Brain microvascular endothelial cell (primary cell): Measurements from ENCODE around the gene SLC38A8.

Source experiments
- DNase-seq: peaks from one replicate; pipeline ENCODE4 v3.0.0-alpha.2; 2020
- H3K27ac ChIP-seq: fragments of 250-450 bp; sonication (Bioruptor Pico); 2 replicates; pipeline ENCODE4 v1.5.1; 2020; ENCODE audit warnings: mild to moderate bottlenecking, moderate library complexity
- H3K27me3 ChIP-seq: fragments of 250-450 bp; sonication (Bioruptor Pico); replicated peaks from 2 replicates; pipeline ENCODE4 v1.5.1; 2020; ENCODE audit warnings: mild to moderate bottlenecking
- H3K36me3 ChIP-seq: fragments of 250-450 bp; sonication (Bioruptor Pico); replicated peaks from 2 replicates; pipeline ENCODE4 v1.5.1; 2020; ENCODE audit warnings: mild to moderate bottlenecking
- H3K4me3 ChIP-seq: 2 replicates; pipeline ENCODE4 v1.5.1; 2011; ENCODE audit warnings: low read depth, mild to moderate bottlenecking, control low read depth, low read length, moderate library complexity
- CTCF ChIP-seq: IDR thresholded peaks from 2 replicates; pipeline ENCODE4 v1.5.1; 2011; ENCODE audit warnings: low read depth, mild to moderate bottlenecking, moderate library complexity, low read length, control low read depth, inconsistent platforms; ENCODE audit errors: missing control alignments
- in situ Hi-C: cut with HindIII; loops from 2 replicates; pipeline ENCODE4 v1.10.0; 2017; ENCODE audit warnings: low sequenced_read_pairs, low pct_ligation_motif_present

The SLC38A8 gene

GRCh38 chr16:84033251-84034195 lies 9.1 kb downstream of the SLC38A8 start:
- H3K27me3 ChIP-seq = no peaks in the 10 kb centered on the region
- no peak overlapping the region for H3K4me3 ChIP-seq
- TF ChIP-seq CTCF = no peak
- in situ Hi-C loops = no loop called here
- no peaks in the 10 kb centered on the region for H3K36me3 ChIP-seq
- H3K27ac ChIP-seq = no peak overlapping the region
- DNase-seq = no peak

GRCh38 chr16:84032458-84033178 lies 10.0 kb downstream of the SLC38A8 start:
- Histone ChIP-seq H3K4me3 (no peak overlapping the region), H3K36me3 (no peaks in the 10 kb centered on the region), H3K27ac (no peak overlapping the region), H3K27me3 (no peaks in the 10 kb centered on the region)
- in situ Hi-C loops = no loop called here
- DNase-seq = no peak
- no peak for TF ChIP-seq CTCF

- H3K4me3 ChIP-seq = no peak overlapping the region
- DNase-seq = no peak
- no peak overlapping the region for H3K27ac ChIP-seq
- TF ChIP-seq CTCF = no peak
- H3K36me3 ChIP-seq = no peaks in the 10 kb centered on the region
- no peaks in the 10 kb centered on the region for H3K27me3 ChIP-seq
- in situ Hi-C loops = no loop called here
Observed at GRCh38 chr16:84031556-84031955, 11.0 kb downstream of the SLC38A8 start.

DNA sequence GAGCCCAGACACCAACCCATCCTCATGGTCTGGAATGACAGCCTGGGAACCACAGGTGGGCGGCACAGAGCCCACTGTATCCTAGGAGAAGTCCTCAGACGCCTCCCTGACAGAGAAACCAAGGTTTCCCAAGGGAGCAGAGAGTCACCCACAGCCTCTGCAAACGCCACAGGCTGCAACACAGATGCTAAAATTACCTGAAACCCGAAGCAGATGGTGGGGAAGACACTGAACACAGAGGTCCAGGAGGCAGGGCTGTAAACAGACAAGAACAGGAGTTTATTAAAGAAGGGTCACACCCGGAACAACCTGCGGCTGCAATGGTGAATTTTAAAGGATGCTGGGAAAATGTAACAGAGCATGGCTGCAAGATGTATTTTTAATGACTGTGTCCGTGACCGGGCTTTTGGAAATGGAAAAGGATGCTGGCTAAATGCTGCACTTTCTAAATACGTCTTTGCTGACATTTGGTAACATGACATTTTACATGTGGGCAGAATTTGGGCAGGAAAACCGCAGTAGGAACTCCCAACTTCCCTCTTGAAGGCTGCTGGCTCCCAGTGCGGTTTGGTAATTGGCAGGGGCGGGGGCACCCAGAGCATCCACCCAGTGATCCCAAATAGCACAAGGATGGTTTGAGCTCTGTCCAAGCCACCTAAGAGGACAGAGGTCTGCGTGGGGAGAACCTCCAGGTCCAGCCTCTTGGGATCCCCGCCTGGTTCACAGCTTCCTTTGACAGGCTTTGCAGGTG lies 13.1 kb downstream of the SLC38A8 start:
- no peaks in the 10 kb centered on the region for H3K36me3 ChIP-seq
- H3K4me3 ChIP-seq = no peak overlapping the region
- H3K27ac ChIP-seq = no peak overlapping the region
- TF ChIP-seq CTCF = no peak
- no peaks in the 10 kb centered on the region for H3K27me3 ChIP-seq
- in situ Hi-C loops = no loop called here
- no peak for DNase-seq

DNA sequence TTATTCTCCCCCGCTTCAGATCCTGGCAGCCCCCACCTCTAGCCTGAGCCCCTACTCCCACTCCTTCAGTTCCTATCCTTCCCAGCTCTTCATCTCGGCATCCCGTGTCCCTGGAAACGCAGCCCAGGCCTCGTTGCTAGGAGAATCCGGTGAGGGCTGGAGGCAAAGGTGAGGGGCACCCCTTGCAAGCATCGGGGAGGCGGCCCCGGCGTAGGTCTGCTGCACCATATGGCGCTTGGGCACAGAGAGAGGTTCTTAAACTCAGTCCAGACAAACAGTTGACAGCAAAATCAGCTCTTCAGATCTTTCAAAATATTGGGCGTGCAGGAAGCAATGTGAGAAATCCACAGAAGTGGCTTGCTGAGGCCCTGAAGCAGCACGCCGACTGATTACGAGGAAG lies 15.0 kb downstream of the SLC38A8 start:
- Histone ChIP-seq H3K36me3 (no peaks in the 10 kb centered on the region), H3K4me3 (no peak overlapping the region), H3K27ac (no peak overlapping the region), H3K27me3 (no peaks in the 10 kb centered on the region)
- no peak for TF ChIP-seq CTCF
- in situ Hi-C loops = no loop called here
- DNase-seq = no peak
